Suprapubic skin (tissue), 3 donors: Measurements from ENCODE around the gene ERCC5.

Experiments used
- CTCF ChIP-seq, 2 donors: fragments of 200-600 bp in 1 of 2; fragments of 450-650 bp in 1 of 2; sonication (generic) in 1 of 2; IDR thresholded peaks; one replicate each; pipeline ENCODE4 v1.5.1; 2016 to 2019; ENCODE audit warnings: antibody characterized with exemption in 2 of 2, mild to moderate bottlenecking in 1 of 2, moderate library complexity in 1 of 2
- POLR2AphosphoS5 ChIP-seq, 3 donors: sonication (generic); formaldehyde crosslinking; IDR thresholded peaks; one replicate each; pipeline ENCODE4 v1.6.1; 2017; ENCODE audit warnings: antibody characterized with exemption in 3 of 3

GRCh38 chr13:102914339-102914930 lies 68.6 kb downstream of the ERCC5 start:
- TF ChIP-seq CTCF (IDR thresholded peaks at IDR 0.05) (no peak), POLR2AphosphoS5 (IDR thresholded peaks at IDR 0.05) (no peak)
